ENCODE results near the gene HEMGN. TPM values are rescaled to one million over a fixed set of nuclear protein-coding genes. Genes with fewer than 3 reads are reported as not detected.

The HEMGN gene
- total and polyA plus RNA-seq, 2 donors (not counting 1 experiment from before 2014, with no cell fraction given), result not detected

DNA sequence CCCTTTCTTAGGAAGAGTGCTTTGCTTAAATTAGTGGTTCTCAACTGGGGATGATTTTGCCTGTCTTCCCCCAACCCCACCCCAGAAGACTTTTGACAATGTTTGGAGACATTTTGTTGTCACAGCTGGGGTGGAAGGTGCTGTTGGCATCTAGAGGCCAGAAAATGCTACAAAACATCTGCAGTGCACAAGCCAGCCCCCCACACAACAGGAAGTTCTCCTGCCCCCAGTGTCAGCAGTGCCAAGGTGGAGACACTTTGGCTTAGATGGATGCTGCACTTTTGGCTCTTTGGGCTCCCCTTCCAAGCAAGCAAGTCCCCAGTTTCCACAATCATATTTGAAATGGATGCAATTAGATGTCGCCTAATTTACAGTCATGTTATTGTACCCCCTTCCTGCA is 2.7 kb downstream of the HEMGN start:
- Histone ChIP-seq H3K27ac (ENCODE audit: insufficient read depth, low read length) (no peak overlapping the region), H3K4me1 (ENCODE audit: control insufficient read depth, extremely low read depth, insufficient read depth, low read length) (no peaks in the 10 kb centered on the region), H3K4me2 (ENCODE audit: extremely low read depth, insufficient read depth, low read length) (no peak overlapping the region), H3K27me3 (ENCODE audit: control insufficient read depth, insufficient read depth, low read length) (peaks cover 37% of the 10 kb centered on the region), H4K20me1 (ENCODE audit: control insufficient read depth, extremely low read depth, insufficient read depth, low read length) (no peaks in the 10 kb centered on the region), H2AFZ (ENCODE audit: low read length) (no peak overlapping the region), H3K79me2 (ENCODE audit: control insufficient read depth, insufficient read depth, low read length) (no peaks in the 10 kb centered on the region), H3K9me3 (ENCODE audit: control insufficient read depth, insufficient read depth, low read depth, low read length) (no peaks in the 10 kb centered on the region), H3K4me3 (replicated peaks in 1 of 4; ENCODE audit: control extremely low read depth in 1 of 4, insufficient read depth in 1 of 4, low read depth in 3 of 4, low read length in 4 of 4) (no peak overlapping the region), H3K9ac (ENCODE audit: insufficient read depth, low read length) (no peak overlapping the region), H3K36me3 (ENCODE audit: control insufficient read depth, insufficient read depth, low read length) (no peaks in the 10 kb centered on the region)
- TF ChIP-seq EZH2 (IDR thresholded peaks at IDR 0.05; ENCODE audit: low read length, missing control alignments), result no peak
- TF ChIP-seq, protein P1, sequence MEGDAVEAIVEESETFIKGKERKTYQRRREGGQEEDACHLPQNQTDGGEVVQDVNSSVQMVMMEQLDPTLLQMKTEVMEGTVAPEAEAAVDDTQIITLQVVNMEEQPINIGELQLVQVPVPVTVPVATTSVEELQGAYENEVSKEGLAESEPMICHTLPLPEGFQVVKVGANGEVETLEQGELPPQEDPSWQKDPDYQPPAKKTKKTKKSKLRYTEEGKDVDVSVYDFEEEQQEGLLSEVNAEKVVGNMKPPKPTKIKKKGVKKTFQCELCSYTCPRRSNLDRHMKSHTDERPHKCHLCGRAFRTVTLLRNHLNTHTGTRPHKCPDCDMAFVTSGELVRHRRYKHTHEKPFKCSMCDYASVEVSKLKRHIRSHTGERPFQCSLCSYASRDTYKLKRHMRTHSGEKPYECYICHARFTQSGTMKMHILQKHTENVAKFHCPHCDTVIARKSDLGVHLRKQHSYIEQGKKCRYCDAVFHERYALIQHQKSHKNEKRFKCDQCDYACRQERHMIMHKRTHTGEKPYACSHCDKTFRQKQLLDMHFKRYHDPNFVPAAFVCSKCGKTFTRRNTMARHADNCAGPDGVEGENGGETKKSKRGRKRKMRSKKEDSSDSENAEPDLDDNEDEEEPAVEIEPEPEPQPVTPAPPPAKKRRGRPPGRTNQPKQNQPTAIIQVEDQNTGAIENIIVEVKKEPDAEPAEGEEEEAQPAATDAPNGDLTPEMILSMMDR (conservative IDR thresholded peaks at IDR 0.05 in 1 of 2, IDR thresholded peaks at IDR 0.05 in 1 of 2; ENCODE audit: low read depth in 1 of 2, low read length in 2 of 2), result no peak
- DNase-seq (ENCODE audit: low read depth in 2 of 2), result no peak

DNA sequence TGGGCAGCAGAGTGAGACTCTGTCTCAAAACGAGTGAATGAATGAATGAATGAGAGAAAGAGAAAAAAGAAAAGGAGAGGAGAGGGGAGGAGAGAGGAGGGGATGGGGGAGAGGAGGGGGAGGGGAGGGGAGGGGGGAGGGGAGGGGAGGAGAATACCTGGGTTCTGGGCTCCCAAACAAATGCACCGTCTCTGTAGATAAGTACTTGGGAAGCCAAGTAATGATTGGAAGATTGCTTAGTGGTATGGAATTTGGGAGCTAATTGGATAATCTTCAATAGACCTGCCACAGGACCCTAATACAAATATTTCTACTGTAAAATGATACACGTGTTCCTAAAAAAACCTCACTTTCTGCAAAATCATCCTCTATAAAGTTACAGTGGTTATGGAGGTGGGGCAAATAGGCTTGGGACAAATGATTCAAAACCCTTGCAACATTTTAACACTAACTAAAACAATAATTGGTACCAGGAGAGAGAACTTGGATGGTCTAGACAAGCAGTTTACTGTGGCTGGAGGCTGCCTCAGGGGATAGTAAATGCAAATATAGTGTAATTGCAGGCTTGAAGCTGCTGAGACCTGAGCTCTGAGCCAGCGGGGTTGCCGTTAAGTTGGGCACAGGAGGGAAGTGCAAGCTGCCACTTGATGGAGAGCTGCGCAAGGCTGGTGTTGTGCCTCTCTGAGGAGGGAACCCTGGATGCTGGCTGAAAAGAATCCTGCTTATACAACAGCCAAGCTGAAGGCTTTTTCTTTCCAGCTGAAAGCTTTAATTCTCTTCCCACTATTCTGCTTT is 3.5 kb downstream of the HEMGN start:
- Histone ChIP-seq H2AFZ (ENCODE audit: low read length) (no peak overlapping the region), H3K27me3 (ENCODE audit: control insufficient read depth, insufficient read depth, low read length) (peaks cover 36% of the 10 kb centered on the region), H3K79me2 (ENCODE audit: control insufficient read depth, insufficient read depth, low read length) (no peaks in the 10 kb centered on the region), H3K4me3 (replicated peaks in 1 of 4; ENCODE audit: control extremely low read depth in 1 of 4, insufficient read depth in 1 of 4, low read depth in 3 of 4, low read length in 4 of 4) (no peak overlapping the region), H3K4me1 (ENCODE audit: control insufficient read depth, extremely low read depth, insufficient read depth, low read length) (no peaks in the 10 kb centered on the region), H3K9me3 (ENCODE audit: control insufficient read depth, insufficient read depth, low read depth, low read length) (no peaks in the 10 kb centered on the region), H3K36me3 (ENCODE audit: control insufficient read depth, insufficient read depth, low read length) (no peaks in the 10 kb centered on the region), H3K9ac (ENCODE audit: insufficient read depth, low read length) (no peak overlapping the region), H3K4me2 (ENCODE audit: extremely low read depth, insufficient read depth, low read length) (no peak overlapping the region), H4K20me1 (ENCODE audit: control insufficient read depth, extremely low read depth, insufficient read depth, low read length) (no peaks in the 10 kb centered on the region), H3K27ac (ENCODE audit: insufficient read depth, low read length) (no peak overlapping the region)
- no peak for DNase-seq (ENCODE audit: low read depth in 2 of 2)
- TF ChIP-seq, protein P1 (conservative IDR thresholded peaks at IDR 0.05 in 1 of 2, IDR thresholded peaks at IDR 0.05 in 1 of 2; ENCODE audit: low read depth in 1 of 2, low read length in 2 of 2), result no peak
- no peak for TF ChIP-seq EZH2 (IDR thresholded peaks at IDR 0.05; ENCODE audit: low read length, missing control alignments)

DNA sequence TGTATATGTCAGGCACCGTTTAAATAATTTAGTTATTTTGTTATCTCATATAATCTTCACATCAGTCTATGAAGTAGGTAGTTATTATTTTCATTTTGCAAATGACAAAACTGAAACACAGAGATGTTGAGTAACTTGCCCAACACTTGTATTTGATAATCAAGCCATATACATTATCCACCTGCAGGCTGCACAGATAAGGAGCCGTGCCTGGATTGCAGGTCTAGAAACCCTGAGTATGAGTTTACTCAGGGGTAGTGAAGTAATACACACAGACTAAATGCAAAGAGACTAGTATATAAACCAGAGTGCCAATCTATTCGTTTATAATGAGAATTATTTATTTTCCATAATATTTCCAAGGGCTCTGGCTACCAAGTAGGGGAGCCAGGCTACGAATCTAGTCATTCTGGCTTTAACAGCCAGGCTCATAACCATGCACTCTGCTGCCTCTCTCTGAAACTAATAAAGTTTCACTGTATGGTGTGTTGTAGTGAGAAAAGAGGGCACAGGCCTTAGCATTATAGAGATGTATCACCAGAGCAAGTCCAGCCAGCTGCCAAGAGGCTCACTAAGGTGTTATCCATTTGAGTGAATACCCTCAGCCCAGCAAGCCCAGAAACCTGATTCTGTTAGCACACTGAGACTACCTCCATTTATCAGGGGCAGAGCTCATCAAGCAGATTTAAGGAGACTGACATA is 4.5 kb downstream of the HEMGN start:
- Histone ChIP-seq H3K36me3 (ENCODE audit: control insufficient read depth, insufficient read depth, low read length) (no peaks in the 10 kb centered on the region), H3K4me2 (ENCODE audit: extremely low read depth, insufficient read depth, low read length) (no peak overlapping the region), H3K27me3 (ENCODE audit: control insufficient read depth, insufficient read depth, low read length) (peaks cover 28% of the 10 kb centered on the region), H3K79me2 (ENCODE audit: control insufficient read depth, insufficient read depth, low read length) (no peaks in the 10 kb centered on the region), H4K20me1 (ENCODE audit: control insufficient read depth, extremely low read depth, insufficient read depth, low read length) (no peaks in the 10 kb centered on the region), H3K9me3 (ENCODE audit: control insufficient read depth, insufficient read depth, low read depth, low read length) (no peaks in the 10 kb centered on the region), H3K27ac (ENCODE audit: insufficient read depth, low read length) (no peak overlapping the region), H3K9ac (ENCODE audit: insufficient read depth, low read length) (no peak overlapping the region), H2AFZ (ENCODE audit: low read length) (no peak overlapping the region), H3K4me3 (replicated peaks in 1 of 4; ENCODE audit: control extremely low read depth in 1 of 4, insufficient read depth in 1 of 4, low read depth in 3 of 4, low read length in 4 of 4) (no peak overlapping the region), H3K4me1 (ENCODE audit: control insufficient read depth, extremely low read depth, insufficient read depth, low read length) (no peaks in the 10 kb centered on the region)
- no peak for TF ChIP-seq EZH2 (IDR thresholded peaks at IDR 0.05; ENCODE audit: low read length, missing control alignments)
- TF ChIP-seq, protein P1 (conservative IDR thresholded peaks at IDR 0.05 in 1 of 2, IDR thresholded peaks at IDR 0.05 in 1 of 2; ENCODE audit: low read depth in 1 of 2, low read length in 2 of 2), result no peak
- no peak for DNase-seq (ENCODE audit: low read depth in 2 of 2)
